ENCODE data around the gene CCRL2.

Gene CCRL2

GRCh38 chr3:46413951-46414350 is 6.9 kb downstream of the CCRL2 start:
- TF ChIP-seq CTCF (conservative IDR thresholded peaks at IDR 0.05; ENCODE audit: low read depth, low read length), result no peak
- no peak for DNase-seq (ENCODE audit: low read depth)
- H3K4me3 ChIP-seq (ENCODE audit: low read depth, low read length), result no peak overlapping the region

GRCh38 chr3:46414739-46415138 is 7.7 kb downstream of the CCRL2 start:
- no peak for TF ChIP-seq CTCF (conservative IDR thresholded peaks at IDR 0.05; ENCODE audit: low read depth, low read length)
- H3K4me3 ChIP-seq (ENCODE audit: low read depth, low read length), result no peak overlapping the region
- no peak for DNase-seq (ENCODE audit: low read depth)

GRCh38 chr3:46416125-46416810 is 9.2 kb downstream of the CCRL2 start:
- TF ChIP-seq CTCF (conservative IDR thresholded peaks at IDR 0.05; ENCODE audit: low read depth, low read length), result no peak
- DNase-seq (ENCODE audit: low read depth), result peak; percentile 47

GRCh38 chr3:46416811-46417510 is 9.9 kb downstream of the CCRL2 start:
- no peak for DNase-seq (ENCODE audit: low read depth)
- no peak for TF ChIP-seq CTCF (conservative IDR thresholded peaks at IDR 0.05; ENCODE audit: low read depth, low read length)
- H3K4me3 ChIP-seq (ENCODE audit: low read depth, low read length), result no peak overlapping the region

More at GRCh38 chr3:46416125-46416810, 9.2 kb downstream of the CCRL2 start:
- H3K4me3 ChIP-seq (ENCODE audit: low read depth, low read length), result no peak overlapping the region

- DNase-seq (ENCODE audit: low read depth), result no peak
- H3K4me3 ChIP-seq (ENCODE audit: low read depth, low read length), result no peak overlapping the region
- TF ChIP-seq CTCF (conservative IDR thresholded peaks at IDR 0.05; ENCODE audit: low read depth, low read length), result no peak
These were observed 11.0 kb downstream of the CCRL2 start for GRCh38 chr3:46417841-46418611.

- TF ChIP-seq CTCF (conservative IDR thresholded peaks at IDR 0.05; ENCODE audit: low read depth, low read length), result no peak
- no peak for DNase-seq (ENCODE audit: low read depth)
- no peak overlapping the region for H3K4me3 ChIP-seq (ENCODE audit: low read depth, low read length)
These were observed 12.8 kb downstream of the CCRL2 start for GRCh38 chr3:46419816-46420215.
